ENCODE measurements around the gene TBC1D10A.

DNA sequence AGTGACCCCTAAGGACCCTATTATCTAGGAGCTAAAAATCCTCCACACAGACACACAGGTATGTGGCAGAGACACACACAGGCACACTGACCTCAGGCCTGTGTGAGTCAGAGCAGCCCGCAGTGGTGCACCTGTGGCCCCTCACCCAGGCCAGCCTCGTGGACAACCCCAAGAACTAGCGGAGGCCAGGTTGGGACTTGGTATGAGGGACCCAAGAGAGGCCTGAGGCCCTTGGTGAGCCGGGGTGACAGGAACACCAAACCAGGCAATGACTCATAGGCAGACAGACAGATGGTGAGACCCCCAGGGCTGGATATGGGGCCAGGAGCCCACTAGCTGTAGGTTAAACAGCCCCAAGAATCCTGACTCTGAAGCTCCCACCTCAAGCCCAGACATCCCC lies 43.4 kb downstream of the TBC1D10A start:
- TF ChIP-seq, protein P1, sequence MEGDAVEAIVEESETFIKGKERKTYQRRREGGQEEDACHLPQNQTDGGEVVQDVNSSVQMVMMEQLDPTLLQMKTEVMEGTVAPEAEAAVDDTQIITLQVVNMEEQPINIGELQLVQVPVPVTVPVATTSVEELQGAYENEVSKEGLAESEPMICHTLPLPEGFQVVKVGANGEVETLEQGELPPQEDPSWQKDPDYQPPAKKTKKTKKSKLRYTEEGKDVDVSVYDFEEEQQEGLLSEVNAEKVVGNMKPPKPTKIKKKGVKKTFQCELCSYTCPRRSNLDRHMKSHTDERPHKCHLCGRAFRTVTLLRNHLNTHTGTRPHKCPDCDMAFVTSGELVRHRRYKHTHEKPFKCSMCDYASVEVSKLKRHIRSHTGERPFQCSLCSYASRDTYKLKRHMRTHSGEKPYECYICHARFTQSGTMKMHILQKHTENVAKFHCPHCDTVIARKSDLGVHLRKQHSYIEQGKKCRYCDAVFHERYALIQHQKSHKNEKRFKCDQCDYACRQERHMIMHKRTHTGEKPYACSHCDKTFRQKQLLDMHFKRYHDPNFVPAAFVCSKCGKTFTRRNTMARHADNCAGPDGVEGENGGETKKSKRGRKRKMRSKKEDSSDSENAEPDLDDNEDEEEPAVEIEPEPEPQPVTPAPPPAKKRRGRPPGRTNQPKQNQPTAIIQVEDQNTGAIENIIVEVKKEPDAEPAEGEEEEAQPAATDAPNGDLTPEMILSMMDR (IDR thresholded peaks at IDR 0.05): no peak
- TF ChIP-seq EP300 (IDR thresholded peaks at IDR 0.05; ENCODE audit: low read depth): no peak
